AG04450 (cell line): ENCODE results near the gene JADE2. TPM values are rescaled to one million over a fixed set of nuclear protein-coding genes. Genes with fewer than 3 reads are reported as not detected.

Source experiments
- CTCF ChIA-PET: fragments of 300-600, 350-600 bp; formaldehyde crosslinking; extraction: SDS; loops from one replicate; lab custom pipeline; 2022; ENCODE audit warnings: antibody characterized with exemption, inconsistent platforms; lab: Charles Lee
- POLR2A ChIA-PET: fragments of 350-600 bp; formaldehyde crosslinking; extraction: SDS; loops from one replicate; lab custom pipeline; 2021; ENCODE audit warnings: antibody characterized with exemption, inconsistent platforms; lab: Yijun Ruan, JAX
- DNase-seq: peaks from one replicate; pipeline ENCODE4 v3.0.0-alpha.2; 2011; ENCODE audit warnings: low read depth, low spot score
- H3K27ac ChIP-seq: one replicate; pipeline ENCODE4 v1.5.1; 2012; ENCODE audit warnings: low read depth, low read length, control low read depth
- H3K27me3 ChIP-seq: one replicate; pipeline ENCODE4 v1.6.0; 2012; ENCODE audit warnings: low read length; ENCODE audit not compliant: control insufficient read depth, insufficient read depth
- H3K4me3 ChIP-seq: 2 replicates; pipeline ENCODE4 v1.5.1; 2011; ENCODE audit warnings: mild to moderate bottlenecking, low read depth, low read length, control low read depth
- H3K9me3 ChIP-seq: 2 replicates; pipeline ENCODE4 v1.5.1; 2012; ENCODE audit warnings: low read length; ENCODE audit not compliant: control insufficient read depth, insufficient read depth
- polyA plus RNA-seq: library from polyadenylated mRNA; depleted of rRNA; stranded (reverse); fragments of >200 nt; gene quantifications from 2 replicates; pipeline ENCODE4 v1.2.3, GENCODE V29; 2011; rRNA removed
- small RNA-seq: library from RNA; depleted of rRNA; stranded (forward); fragments of <200 nt; gene quantifications from one replicate; pipeline ENCODE3, GENCODE V24; 2012; ENCODE audit warnings: low read depth; ENCODE audit not compliant: insufficient read length
- TF ChIP-seq, protein P1 (sequence below): IDR thresholded peaks from 2 replicates; pipeline ENCODE4 v1.5.1; 2011; ENCODE audit warnings: low read depth, low read length, control low read depth, inconsistent platforms

JADE2 gene
- polyA plus RNA-seq, 1 experiment: 13.2 TPM

DNA sequence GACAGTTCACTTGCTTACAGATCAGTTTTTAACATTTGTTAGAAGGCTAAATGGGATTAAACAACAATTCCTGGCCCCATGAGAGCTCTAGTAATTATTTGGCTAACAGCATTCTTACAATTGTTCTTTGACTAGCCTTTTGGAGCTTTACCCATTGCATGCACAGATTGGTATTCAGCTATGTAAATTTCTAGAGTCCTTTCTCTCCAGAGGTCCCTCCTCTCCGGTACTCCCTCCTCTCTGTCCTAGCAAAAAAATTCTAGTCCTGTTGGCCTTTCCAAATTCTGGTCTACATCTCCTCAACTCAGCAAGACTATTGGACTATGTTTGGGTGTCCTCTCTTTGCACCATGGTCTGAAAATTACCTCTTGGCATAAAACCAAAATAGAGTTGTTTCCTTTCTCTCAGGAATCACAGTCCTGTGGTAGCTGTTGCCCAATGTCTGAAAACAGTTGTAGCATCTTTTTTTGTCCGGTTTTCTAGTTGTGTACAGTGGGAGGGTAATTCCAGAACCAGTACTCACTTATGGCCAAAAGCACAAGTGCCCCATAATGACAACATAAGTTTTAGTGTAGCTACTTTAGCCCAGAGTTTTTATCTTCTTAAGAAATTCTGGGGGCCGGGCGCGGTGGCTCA is 89.1 kb downstream of the JADE2 start:
- no peak for DNase-seq
- ChIA-PET POLR2A (no interaction called here), CTCF (interaction anchor here (1.4 kb wide), 1 partner anchor 36 kb away, joined by 3 read pairs; no protein-coding TSS in a partner anchor)
- TF ChIP-seq, protein P1, sequence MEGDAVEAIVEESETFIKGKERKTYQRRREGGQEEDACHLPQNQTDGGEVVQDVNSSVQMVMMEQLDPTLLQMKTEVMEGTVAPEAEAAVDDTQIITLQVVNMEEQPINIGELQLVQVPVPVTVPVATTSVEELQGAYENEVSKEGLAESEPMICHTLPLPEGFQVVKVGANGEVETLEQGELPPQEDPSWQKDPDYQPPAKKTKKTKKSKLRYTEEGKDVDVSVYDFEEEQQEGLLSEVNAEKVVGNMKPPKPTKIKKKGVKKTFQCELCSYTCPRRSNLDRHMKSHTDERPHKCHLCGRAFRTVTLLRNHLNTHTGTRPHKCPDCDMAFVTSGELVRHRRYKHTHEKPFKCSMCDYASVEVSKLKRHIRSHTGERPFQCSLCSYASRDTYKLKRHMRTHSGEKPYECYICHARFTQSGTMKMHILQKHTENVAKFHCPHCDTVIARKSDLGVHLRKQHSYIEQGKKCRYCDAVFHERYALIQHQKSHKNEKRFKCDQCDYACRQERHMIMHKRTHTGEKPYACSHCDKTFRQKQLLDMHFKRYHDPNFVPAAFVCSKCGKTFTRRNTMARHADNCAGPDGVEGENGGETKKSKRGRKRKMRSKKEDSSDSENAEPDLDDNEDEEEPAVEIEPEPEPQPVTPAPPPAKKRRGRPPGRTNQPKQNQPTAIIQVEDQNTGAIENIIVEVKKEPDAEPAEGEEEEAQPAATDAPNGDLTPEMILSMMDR: no peak
- Histone ChIP-seq H3K4me3 (no peak overlapping the region), H3K9me3 (no peaks in the 10 kb centered on the region), H3K27me3 (no peaks in the 10 kb centered on the region), H3K27ac (no peak overlapping the region)

DNA sequence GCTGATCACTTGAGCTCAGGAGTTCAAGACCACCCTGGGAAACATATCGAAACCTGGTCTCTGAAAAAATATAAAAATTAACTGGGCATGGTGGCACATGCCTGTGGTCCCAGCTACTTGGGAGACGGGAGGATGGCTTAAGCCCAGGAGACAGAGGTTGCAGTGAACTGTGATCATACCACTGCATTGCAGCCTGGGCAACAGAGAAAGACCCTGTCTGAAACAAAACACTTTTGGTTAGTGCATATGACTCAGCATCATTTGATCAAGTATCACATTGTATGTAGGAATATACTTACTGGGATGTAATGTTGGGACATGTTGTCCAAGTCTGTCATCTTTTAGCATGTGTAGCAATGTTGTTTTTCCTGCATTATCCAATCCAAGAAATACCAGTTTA is 95.2 kb downstream of the JADE2 start:
- ChIA-PET POLR2A (interaction anchor here (0.6 kb wide), 1 partner anchor 20 kb away, joined by 3 read pairs; no protein-coding TSS in a partner anchor), CTCF (interaction anchor here (0.9 kb wide), 1 partner anchor 33 kb away, joined by 3 read pairs; no protein-coding TSS in a partner anchor)
- H3K27ac ChIP-seq: no peak overlapping the region

DNA sequence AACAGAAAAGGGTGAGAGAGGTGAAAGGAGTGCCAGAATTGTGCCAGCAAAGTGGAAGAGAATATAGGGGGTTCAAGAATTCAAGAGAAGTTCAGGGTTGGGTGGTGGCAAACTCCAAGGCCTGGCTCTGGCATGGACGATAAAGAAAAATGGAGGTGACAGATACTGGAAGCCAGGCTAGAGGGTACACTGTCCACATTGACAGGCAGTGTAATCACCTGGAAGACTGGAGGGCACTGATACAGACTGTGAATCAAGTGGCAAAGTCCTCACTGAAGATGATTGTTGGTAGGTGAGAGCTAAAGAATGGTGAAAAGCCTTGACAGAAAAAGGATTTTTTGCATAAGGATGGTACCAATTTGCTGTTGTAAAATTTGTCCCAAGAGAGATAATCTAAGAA is 100.1 kb downstream of the JADE2 start:
- ChIA-PET POLR2A (no interaction called here), CTCF (interaction anchor here (0.6 to 1.1 kb wide), 2 partner anchors 38 to 112 kb away, joined by 3 read pairs; no protein-coding TSS in a partner anchor)
- H3K27me3 ChIP-seq: no peaks in the 10 kb centered on the region
- no peaks in the 10 kb centered on the region for H3K9me3 ChIP-seq
- no peak overlapping the region for H3K4me3 ChIP-seq
- DNase-seq: no peak
- H3K27ac ChIP-seq: no peak overlapping the region
- TF ChIP-seq, protein P1: no peak

More for the DNA sequence above, 95.2 kb downstream of the JADE2 start:
- Histone ChIP-seq H3K27me3 (no peaks in the 10 kb centered on the region), H3K4me3 (no peak overlapping the region), H3K9me3 (no peaks in the 10 kb centered on the region)
- TF ChIP-seq, protein P1: no peak
- no peak for DNase-seq

DNA sequence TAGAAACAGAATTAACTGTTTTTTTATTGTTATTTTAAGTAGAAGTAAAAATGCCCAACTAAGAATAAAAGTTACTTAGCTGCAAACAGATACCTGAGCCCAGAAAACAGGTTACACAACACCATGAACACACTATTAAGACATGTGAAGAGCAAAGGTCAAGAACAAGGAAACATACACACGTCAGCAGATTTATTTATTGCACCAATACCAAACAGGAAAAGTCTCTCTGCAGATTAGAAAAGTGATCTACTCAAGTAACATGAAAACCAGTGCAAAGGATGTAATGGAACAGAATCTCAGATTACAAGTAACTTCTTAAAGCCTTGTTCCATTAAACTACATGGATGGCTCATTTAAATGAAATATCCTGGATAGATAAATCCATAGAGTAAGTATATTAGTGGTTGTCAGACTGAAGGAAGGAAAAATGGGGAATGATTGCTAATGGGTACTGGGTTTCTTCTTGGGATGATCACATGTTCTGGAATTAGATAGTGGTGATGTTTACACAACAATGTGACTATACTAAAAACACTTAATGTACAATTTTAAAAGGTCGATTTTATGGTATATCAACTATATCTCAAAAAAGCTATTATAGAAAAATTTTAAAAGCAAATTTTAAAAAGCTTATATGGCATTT is 101.0 kb downstream of the JADE2 start:
- ChIA-PET CTCF (interaction anchor here (0.6 to 1.6 kb wide), 2 partner anchors 39 to 111 kb away, joined by 3 to 7 read pairs; no protein-coding TSS in a partner anchor), POLR2A (no interaction called here)
- DNase-seq: no peak
- TF ChIP-seq, protein P1: no peak
- Histone ChIP-seq H3K27me3 (no peaks in the 10 kb centered on the region), H3K4me3 (no peak overlapping the region), H3K9me3 (no peaks in the 10 kb centered on the region), H3K27ac (no peak overlapping the region)

Small RNAs within 50 kb of the gene (small RNA-seq; reads per million reads assigned to genes)
- gene RN7SL541P (not detected), gene RNU6-456P (not detected)

Other genes with a start within 250 kb of the JADE2 start
- gene CDKL3, start 158.5 kb upstream of the JADE2 start, polyA plus RNA-seq: 2.1 and 3.7 TPM in 2 replicates
- gene UBE2B, start 154.1 kb upstream of the JADE2 start, polyA plus RNA-seq: 57.3 and 99.2 TPM in 2 replicates
- 16.7 and 20.8 TPM in 2 replicates for gene CDKN2AIPNL, start 113.8 kb upstream of the JADE2 start, polyA plus RNA-seq
- 63.8 and 81.6 TPM in 2 replicates for gene SAR1B, start 107.2 kb downstream of the JADE2 start, polyA plus RNA-seq
- gene SEC24A, start 123.1 kb downstream of the JADE2 start, polyA plus RNA-seq: 35.9 and 46.7 TPM in 2 replicates
- gene CAMLG, start 212.9 kb downstream of the JADE2 start, polyA plus RNA-seq: 22.8 and 29.3 TPM in 2 replicates
- gene DDX46, start 233.1 kb downstream of the JADE2 start, polyA plus RNA-seq: 36.6 and 45.4 TPM in 2 replicates